CMK (cell line): ENCODE measurements around the gene C13orf46.
"Not testable (repeated sequence)": the region's sequence is repeated elsewhere in the genome, so short reads cannot be mapped to it uniquely, and the experiment has no call there.

Source experiments
- DNase-seq: peaks from one replicate; pipeline ENCODE4 v3.0.0-alpha.2; 2010; ENCODE audit warnings: low read depth

C13orf46 gene

GRCh38 chr13:113923376-113924063, 50.4 kb downstream of the C13orf46 start:
- DNase-seq: no peak

DNA sequence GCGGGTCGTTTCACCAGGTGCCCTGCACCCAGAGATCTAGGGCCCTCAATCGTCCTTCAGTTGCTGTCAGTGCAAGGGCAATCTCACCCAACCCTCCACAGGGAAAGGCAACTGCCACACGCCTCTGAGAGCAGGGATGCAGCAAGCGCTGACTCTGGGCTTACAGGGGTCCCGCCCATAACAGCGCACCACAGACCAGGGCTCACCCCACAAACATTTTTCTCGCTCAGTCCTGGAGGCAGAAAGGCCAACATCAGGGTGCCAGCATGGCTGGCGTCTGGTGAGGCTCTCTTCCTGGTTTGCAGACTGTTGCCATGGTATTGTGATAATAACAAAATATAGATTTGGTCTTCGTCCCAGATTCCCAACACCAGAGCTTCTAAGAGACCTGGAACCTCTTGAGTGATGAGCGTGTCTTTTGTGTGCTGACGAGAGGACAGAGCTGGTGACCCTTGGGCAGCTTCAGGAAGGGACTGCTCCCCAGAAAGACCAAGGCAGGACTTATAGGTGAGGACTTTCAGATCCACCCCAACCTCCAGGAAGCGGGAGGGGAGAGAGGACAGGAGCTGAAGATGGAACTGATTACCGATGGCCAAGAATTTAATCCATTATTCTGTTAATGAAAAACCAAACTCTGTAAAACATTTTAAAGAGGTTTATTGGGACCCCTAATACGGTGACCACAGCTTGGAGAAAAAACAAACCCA, 51.3 kb downstream of the C13orf46 start:
- DNase-seq: no peak

DNA sequence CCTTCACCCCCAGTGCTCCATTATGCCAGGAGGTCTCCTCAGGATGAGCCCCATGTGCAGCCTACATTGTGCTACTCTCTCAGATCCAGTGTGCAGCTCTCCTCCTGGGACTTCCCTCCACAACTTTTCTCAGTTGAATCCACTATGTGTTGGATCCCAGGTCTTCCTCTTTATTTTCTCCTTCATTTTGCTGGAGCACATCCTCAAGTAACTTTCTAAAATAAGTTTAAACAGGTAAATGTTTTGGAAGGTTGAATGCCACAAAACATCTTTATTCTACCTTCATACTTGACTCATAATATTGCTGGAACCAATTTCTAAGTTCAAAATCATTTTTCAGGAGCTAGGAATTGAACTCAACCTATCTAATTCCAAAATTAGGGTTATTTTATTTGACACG, 52.1 kb downstream of the C13orf46 start:
- DNase-seq: no peak

DNA sequence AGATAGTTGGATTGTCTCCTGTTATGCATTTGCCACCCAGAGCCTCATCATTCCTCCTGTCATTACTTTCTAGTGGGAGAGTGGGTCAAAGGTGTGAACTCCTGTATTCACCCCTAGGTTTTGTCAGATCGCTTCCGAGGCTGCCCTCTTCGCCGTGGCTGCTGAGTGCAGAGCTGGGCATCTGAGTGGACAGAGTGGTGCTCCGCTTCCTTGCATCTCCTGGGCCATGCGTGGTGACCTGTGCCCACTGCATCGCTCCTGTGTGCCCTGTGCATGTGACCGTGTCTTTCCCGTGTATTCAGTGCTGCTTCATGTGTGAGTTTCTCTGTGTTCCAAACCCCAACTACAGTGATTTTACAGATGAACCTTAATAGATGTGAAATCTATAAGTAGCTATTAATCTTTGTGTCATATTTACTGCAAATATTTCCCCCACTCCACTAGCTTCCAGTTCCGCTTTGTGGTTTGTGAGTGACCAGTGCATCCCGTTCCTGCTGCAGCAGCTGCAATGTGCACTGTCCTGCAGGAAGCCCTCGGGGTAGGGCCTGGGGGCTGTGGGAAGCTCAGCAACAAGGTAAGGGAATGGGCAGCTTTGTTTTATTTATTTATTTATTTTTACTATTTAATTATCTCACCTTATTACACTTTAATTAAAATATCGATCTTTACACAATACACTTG, 53.1 kb downstream of the C13orf46 start:
- DNase-seq: no peak

- no peak for DNase-seq
These were observed 53.9 kb downstream of the C13orf46 start for GRCh38 chr13:113919761-113920559.

GRCh38 chr13:113918981-113919701, 54.7 kb downstream of the C13orf46 start:
- DNase-seq: no peak

DNA sequence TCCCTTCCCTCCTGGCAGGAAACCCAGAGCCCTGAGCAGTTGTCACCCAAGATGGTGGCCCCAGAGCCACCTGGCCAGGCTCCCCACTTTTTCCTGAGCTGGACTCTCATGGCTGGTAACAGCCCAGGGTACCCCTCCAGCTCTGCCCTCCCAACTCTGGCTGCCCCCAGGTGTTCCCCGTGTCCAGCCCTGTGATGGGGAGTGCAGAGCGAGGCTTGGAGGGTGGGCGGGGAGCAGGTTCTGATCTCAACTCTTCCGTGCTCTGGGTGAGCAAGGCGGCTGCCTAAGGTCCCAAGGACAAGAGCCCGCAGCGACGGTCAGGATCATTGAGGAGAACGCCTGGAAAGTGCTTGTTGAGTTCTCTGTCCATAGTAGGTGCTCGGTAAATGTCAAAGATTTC, 55.3 kb downstream of the C13orf46 start:
- no peak for DNase-seq

GRCh38 chr13:113917594-113918371, 56.1 kb downstream of the C13orf46 start:
- no peak for DNase-seq

DNA sequence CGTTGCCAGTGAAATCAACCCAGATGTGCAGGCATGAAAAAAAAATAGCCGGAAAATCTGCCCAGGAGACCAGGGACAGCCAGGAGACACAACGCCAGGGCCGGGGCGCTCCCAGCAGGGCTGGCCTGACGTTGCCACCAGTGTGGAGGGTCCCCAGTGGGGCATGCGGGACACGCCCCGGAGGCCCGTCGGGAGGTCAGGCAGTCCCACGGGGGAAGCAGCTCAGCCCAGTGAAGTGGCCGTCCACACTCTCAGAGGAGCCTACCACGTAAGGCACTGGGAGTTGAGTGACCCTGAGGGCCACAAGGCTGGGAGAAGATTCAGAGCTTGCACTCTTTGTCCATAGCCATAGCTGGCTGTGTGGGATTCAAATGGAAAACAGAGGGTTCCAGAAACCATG, 56.8 kb downstream of the C13orf46 start:
- DNase-seq: no peak

DNA sequence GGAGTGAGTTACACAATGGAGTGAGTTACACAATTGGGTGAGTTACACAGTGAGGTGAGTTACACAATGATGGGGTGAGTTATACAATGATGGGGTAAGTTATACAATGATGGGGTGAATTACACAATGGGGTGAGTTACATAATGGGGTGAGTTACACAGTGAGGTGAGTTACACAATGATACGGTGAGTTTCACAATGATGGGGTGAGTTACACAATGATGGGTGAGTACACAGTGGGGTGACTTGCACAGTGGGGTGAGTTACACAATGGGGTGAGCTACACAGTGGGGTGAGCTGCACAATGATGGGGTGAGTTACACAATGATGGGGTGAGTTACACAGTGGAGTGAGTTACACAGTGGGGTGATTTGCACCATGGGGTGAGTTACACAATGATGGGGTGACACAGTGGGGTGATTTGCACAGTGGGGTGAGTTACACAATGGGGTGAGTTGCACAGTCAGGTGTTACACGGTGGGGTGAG, 57.5 kb downstream of the C13orf46 start:
- DNase-seq: no peak

DNA sequence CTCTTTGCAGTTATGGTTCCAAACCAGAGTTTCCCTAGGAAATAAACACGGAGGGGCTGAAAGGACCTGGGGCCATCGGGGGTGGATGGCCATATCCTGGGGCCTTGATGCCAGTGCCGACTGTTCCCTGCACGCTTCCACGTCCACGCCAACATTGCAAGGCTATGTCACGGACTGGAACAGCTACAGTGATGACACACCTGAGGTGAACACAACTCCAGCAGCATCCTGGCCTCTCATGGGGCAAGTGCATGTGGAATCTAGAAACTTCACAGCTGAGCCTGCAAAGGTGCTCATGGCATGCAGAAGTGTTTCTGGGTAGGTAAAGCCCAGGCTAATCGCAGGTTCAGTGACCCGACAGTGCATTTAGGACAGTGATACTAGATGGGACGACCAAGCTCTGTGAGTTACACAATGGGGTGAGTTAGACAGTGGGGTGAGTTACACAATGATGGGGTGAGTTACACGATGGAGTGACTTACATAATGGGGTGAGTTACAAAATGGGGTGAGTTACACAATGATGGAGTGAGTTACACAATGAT, 58.0 kb downstream of the C13orf46 start:
- DNase-seq: no peak

GRCh38 chr13:113915012-113915763, 58.7 kb downstream of the C13orf46 start:
- no peak for DNase-seq

- no peak for DNase-seq
These were observed 59.4 kb downstream of the C13orf46 start for GRCh38 chr13:113914333-113915011.

- not testable (repeated sequence) for DNase-seq
These were observed 60.0 kb downstream of the C13orf46 start for GRCh38 chr13:113913838-113914237.

DNA sequence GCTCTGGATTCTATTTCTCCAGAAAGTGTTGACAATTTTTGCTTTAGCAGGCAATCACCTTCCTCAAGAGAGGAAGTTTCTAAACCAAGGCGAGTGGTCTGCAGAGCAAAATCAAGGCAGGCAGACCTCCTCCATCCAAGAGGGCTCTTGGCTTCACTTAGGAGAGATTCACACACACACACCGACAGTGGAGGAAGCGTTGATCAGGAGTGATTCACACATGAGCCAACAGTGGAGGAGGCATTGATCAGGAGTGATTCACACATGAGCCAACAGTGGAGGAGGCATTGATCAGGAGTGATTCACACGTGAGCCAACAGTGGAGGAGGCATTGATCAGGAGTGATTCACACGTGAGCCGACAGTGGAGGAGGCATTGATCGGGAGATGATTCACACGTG, 60.5 kb downstream of the C13orf46 start:
- DNase-seq: not testable (repeated sequence)

DNA sequence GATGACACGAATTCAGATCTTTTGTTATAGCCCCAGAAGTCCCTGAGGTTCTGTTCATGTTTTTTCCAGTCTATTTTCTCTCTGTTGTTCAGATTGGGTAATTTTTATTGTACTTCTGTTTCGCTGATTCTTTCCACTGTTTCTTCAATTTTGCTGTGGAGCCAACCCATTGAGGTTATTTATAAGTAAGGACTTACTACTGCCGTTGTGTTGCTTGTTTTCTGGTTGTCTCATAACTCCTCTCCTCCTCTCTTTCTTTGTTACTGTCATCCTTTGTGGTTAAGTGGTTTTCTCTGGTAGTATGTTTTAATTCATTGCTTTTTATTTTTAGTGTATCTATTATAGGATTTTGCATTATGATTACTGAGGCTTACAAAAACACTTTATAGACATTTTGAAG, 61.3 kb downstream of the C13orf46 start:
- DNase-seq: no peak

DNA sequence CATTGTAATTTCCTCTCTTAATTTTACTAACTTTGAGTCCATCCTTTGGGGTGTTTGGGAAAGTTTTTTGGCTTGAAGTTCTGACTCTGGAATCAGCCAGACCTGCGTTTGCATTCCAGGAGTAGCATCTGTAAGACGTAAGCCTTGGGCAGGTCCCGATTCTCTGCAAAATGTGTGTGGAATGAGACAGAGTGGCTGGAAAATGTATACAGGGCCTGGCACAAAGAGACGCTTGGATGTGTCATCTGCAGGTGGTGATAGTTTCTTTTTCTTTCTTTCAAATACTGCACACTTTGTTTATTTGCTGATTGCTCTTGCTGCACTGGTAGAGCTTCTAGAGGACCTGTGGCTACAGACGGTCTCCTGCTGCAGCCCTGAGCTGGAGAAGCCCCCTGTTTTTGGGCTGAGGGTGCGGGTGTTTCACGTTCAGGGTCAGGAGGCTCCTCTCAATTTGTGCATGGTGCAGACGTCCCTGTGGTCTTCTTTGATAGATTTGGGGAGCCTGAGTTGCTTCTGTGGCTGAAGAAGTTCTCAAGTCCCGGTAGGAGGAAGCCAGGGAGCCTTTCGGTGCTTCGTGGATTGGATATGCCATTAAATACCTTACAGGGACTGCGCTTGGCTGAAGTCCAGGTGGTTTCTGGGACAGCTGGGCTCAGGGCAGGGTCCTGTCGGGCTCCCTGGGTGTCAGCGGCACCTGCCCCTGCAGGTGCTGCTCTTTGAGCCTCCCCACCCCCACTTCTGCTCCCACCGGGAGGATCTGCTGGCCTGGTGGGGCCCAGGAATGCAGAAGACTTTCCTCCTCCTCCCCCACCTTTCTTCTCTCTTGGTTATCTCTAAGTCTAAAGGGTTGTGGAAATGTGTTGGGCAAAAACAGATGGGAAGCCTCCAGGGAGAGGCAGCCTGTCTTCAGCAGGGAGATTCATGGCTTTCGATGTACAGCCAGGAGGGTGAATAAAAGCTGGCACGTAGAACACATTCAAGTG, 66.0 kb downstream of the C13orf46 start:
- DNase-seq: no peak

GRCh38 chr13:113906571-113906970, 67.3 kb downstream of the C13orf46 start:
- DNase-seq: no peak
